ENCODE measurements around the gene CLEC4E.
"Not testable (repeated sequence)": the region's sequence is repeated elsewhere in the genome, so short reads cannot be mapped to it uniquely, and the experiment has no call there.

Gene CLEC4E, protein sequence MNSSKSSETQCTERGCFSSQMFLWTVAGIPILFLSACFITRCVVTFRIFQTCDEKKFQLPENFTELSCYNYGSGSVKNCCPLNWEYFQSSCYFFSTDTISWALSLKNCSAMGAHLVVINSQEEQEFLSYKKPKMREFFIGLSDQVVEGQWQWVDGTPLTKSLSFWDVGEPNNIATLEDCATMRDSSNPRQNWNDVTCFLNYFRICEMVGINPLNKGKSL

DNA sequence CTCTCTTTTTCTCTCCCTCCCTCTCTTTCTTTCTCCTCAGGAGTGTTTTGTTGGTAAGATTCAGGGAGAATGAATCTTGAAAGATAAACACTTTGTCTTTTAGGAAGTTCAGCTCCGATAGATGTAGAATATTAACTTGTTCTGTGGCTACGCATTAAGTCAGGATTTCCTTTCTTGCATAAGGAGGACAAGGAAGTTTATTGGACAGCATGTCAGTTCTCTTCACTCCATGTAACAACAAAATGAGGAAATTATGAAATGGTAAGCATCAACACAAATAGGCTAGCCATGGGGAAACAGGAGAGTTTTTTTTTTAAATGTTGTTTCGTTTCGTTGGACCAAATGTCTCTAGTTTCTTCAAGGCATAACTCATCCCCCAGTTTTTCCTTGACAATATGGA, at the start of gene CLEC4E:
CLEC4E (minus strand) TSS at position 75 of the 400 bp plus-strand sequence. CDS start 108 bp downstream, outside the sequence.
- DNase-seq: not testable (repeated sequence)

DNA sequence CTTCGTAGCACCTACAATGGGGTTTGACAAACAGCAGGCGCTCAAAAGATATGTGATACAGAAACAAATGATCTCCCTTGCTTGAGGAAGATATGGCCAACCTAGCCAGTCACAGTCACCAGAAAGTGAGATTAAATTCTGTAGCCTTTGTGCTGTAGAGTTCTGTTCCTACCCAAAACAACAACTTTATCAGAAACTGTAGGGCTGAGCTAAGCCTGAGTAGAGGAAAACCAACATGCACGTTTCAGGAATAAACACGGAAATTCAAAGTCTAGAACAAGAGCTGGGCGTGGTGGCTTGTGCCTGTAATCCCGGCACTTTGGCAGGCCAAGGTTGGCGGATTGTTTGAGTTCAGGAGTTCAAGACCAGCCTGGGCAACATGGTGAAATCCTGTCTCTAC, 49.0 kb upstream of the CLEC4E start:
- no peak for DNase-seq

DNA sequence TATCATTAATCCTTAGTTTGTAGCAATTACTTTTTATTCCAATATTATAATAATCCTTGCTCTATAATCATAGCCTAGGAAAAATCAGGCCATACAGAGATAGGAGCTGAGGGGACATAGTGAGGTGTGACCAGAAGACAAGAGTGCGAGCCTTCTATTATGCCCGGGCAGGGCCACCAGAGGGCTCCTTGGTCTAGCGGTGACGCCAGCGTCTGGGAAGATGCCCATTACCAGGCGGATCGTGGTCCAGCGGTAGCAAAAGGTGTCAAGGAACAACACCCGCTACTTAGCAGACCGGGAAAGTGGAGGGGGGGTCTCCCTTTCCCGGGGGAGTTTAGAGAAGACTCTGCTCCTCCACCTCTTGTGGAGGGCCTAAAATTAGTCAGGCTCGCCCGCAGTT, 43.8 kb upstream of the CLEC4E start:
- DNase-seq: not testable (repeated sequence)

DNA sequence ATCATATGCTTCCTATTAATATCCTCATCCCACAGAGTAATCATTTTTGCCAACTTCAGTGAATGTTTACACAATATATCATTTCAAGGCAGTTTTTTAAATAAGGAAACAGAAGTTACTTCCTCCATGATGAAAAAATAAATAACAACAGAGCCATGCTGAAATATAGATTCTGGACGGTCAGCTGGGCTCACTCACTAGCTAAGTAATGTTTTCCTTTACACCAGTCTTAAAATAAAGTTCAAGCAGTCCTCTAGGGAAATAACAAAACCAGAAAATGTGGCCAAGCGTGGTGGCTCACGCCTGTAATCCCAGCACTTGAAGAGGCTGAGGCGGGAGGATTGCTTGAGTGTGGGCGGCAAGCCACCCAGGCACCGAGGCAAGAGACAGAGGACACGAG, 43.3 kb upstream of the CLEC4E start:
- no peak for DNase-seq

GRCh38 chr12:8581098-8581784, 40.5 kb upstream of the CLEC4E start:
- DNase-seq: no peak

DNA sequence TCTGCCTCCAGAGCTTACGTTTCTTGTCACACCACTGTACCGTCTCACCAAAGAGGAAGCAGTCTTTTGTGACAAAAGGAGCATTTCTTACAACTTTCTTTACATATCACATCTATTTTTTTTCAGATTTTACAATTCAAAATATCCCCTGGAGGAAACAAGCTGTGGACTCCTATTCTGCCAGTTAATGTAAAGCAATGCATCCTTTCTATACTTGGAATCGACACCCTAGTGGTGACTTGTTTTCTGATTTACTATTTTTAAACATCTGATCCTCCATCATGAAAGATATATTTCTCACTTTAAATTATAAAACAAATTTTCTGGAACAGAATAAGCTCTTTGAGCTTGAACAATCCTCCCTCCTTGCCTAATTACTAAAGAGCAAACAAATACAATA, 37.2 kb upstream of the CLEC4E start:
- no peak for DNase-seq

DNA sequence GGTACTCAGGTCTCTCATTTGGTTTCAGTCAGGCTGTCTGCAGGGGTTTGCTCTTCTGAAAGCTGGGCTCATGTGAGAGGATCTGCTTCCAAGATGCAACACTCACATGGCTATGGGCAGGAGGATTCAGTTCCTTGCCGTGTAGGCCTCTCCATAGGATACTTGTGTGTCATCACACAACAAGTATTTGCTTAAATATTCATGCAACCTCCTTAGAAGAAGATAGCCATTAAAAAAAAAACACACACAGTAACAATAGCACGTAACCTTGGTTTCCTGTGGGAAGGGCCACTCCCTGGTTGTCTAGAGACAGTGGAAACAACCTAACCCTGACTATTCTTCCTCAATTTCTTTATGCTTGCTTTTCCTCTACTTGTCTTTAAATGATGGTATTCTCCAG, 31.8 kb upstream of the CLEC4E start:
- DNase-seq: no peak

GRCh38 chr12:8566525-8566924, 25.8 kb upstream of the CLEC4E start:
- no peak for DNase-seq

- DNase-seq: not testable (repeated sequence)
Measured at GRCh38 chr12:8566052-8566451, 25.3 kb upstream of the CLEC4E start.

- DNase-seq: no peak
Measured at GRCh38 chr12:8564656-8565055, 24.0 kb upstream of the CLEC4E start.

GRCh38 chr12:8563356-8563755, 22.7 kb upstream of the CLEC4E start:
- DNase-seq: no peak

GRCh38 chr12:8562310-8562709, 21.6 kb upstream of the CLEC4E start:
- DNase-seq: no peak

DNA sequence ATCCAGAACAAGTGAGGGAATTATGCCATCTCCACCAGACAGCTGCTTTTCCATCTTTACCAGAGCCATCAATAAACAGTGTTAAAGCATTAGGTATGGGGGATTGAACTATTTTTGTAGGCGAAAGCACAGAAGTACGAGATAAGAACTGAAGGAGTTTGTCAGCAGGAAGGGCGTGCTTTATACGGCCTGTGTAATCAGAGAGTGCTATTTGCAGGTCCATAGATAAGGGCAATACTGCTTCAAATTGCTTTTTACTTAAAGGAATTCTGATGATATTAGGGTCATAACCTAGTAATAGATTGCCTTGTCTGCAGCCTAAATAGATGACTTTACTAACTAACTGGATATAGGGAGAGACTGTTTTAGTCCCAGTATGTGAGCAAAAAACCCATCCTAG, 20.3 kb upstream of the CLEC4E start:
- DNase-seq: no peak

DNA sequence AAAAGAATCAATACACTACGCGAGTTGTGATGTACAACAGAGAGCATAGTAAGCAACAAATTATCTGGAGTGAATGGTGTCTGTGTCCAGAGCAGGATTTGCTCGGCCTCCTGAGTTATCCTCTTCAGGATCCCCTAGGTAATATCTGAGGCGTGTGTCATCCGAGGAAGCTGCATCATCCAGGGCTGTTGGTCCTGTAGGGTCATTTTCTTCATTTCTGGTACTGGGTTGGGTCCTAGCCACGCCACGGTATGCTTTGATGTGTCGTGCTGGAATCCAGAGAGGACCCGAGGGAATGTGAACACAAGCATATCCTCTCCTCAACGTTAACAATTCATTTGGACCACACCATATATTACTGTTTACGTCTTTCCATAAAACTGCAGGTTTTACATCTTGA, 19.0 kb upstream of the CLEC4E start:
- no peak for DNase-seq

DNA sequence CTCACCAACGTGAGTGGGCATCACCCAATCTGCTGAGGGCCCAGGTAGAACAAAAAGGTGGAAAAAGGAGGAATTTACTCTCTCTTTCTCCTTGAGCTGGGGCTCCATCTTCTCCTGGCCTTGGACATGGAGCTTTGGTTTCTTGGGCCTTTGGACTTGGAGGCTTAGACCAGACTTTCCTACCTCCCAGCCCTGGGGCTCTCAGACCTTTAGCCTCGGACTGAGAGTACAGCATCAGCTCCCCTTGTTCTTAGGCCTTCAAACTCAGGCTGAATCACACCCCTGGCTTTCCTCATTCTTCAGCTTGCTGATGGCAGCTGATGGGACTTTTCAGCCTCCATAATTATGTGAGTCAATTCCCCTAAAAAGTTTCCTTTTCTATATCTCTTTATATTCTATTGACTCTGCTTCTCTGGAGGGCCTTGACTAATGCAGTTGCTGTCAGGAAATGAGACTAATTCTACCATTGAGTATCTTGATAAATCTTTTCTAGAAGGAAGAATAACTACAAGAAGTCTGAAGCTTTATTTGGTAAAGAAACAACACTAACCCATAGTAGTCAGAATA, 15.9 kb upstream of the CLEC4E start:
- no peak for DNase-seq

GRCh38 chr12:8554451-8555195, 13.9 kb upstream of the CLEC4E start:
- no peak for DNase-seq

GRCh38 chr12:8553088-8553627, 12.5 kb upstream of the CLEC4E start:
- no peak for DNase-seq

DNA sequence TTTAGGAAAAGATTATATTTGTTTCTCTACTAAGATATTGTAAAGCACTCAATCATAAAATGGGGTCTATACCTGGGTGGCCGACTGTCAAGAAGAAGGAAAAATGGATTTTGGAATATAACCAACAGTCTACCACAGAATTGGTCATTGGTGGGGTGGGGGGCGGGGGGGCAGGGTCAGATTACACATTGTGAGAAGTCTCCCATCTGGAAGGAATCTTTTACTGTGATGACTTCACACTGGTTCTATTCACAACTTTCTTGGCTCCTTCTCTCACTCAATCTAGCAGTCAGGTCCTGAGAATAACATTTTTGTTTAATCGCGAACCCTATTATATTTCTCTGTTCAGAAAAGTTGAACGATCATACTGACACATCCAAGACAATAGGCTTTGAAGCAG, 8.7 kb upstream of the CLEC4E start:
- DNase-seq: no peak

GRCh38 chr12:8548192-8548591, 7.5 kb upstream of the CLEC4E start:
- no peak for DNase-seq

- DNase-seq: no peak
Measured at GRCh38 chr12:8547645-8548044, 6.9 kb upstream of the CLEC4E start.

DNA sequence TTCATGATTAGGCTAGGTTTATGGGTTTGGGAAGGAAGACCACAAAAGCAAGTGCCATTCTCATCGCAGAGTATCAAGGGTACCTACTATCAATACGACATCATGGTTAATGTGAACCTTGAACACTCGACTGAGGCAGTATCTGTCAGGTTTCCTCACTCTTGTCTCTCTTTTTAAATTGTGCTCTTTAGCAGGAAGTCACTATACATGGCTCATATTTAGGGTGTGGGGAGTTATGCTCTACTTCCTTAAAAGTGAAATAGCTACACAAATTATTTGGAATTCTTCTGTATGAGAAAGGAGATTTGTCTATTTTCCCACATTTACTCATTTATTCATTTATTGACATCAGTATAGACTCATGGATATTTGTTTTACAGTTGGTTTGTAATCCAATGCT, 5.9 kb upstream of the CLEC4E start:
- no peak for DNase-seq

GRCh38 chr12:8544295-8544694, 3.6 kb upstream of the CLEC4E start:
- no peak for DNase-seq

- DNase-seq: no peak
Measured at GRCh38 chr12:8541562-8541961, 857 bp upstream of the CLEC4E start.

GRCh38 chr12:8537820-8538219, 2.9 kb downstream of the CLEC4E start:
- not testable (repeated sequence) for DNase-seq

Data from SHP77 (cell line).